GM18909 (cell line): ENCODE measurements around the gene EIF1.

Source experiments
- ATAC-seq: cut with Tn5 transposase; IDR thresholded peaks from one replicate; pipeline ENCODE4 v1.9.1; 2021; ENCODE audit warnings: mild to moderate bottlenecking; ENCODE audit not compliant: unreplicated experiment, poor library complexity

The EIF1 gene

DNA sequence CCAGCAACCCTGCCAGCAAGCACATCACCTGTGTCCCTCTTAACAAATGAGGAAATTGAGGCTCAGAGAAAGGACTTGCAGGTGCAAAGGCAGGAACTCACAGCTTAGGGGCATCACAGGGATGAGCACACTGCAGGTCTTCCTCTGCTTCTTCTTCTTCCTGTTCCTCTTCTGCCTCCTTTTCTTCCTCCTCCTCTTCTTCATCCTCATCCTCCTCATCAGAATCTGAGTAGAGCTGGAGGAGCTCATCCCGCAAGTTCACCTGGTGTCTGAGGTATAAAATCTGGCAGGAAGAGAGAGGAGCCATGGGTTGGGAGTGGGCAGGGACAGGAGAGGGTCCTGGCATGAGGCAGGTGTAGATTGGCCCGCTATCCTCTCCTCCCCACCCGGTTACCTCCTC lies 43.2 kb downstream of the EIF1 start:
- no peak for ATAC-seq

DNA sequence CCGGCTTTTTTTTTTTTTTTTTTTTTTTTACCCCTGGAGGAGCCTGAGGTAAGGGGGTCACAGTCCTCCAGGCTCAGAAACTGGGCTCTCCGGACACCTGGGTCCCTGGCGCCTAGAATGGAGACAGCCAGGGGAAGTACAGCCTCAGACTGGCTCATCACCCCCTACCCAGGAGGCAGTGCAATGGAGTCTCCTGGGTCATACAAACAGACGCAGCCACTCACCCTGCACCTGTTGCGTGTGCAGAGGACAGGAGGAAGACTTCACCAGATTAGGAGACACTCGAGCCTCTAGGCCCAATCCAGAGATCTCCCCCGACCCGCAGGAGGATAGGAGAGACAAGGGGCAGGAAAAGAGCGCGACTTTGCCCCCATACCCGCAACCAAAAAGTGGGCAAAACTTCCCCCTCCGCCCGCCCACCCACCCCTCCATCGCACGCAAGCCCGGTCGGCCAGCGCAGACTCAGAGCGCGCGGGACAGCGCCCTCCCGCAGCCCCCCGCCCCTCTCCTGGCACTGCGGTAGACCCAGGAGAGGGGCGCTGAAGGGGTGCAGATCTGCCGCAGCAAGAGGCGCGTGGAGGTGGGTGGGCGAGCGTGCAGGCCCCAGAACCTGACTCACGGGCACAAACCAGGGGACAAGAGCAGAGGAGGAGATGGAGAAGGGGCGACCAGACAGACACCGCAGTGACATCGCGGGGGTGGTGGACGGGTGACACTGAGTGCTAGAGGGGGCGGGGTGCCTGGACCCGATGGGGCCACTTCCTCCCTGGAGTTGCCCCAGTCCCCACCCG lies 44.9 kb downstream of the EIF1 start:
- no peak for ATAC-seq

DNA sequence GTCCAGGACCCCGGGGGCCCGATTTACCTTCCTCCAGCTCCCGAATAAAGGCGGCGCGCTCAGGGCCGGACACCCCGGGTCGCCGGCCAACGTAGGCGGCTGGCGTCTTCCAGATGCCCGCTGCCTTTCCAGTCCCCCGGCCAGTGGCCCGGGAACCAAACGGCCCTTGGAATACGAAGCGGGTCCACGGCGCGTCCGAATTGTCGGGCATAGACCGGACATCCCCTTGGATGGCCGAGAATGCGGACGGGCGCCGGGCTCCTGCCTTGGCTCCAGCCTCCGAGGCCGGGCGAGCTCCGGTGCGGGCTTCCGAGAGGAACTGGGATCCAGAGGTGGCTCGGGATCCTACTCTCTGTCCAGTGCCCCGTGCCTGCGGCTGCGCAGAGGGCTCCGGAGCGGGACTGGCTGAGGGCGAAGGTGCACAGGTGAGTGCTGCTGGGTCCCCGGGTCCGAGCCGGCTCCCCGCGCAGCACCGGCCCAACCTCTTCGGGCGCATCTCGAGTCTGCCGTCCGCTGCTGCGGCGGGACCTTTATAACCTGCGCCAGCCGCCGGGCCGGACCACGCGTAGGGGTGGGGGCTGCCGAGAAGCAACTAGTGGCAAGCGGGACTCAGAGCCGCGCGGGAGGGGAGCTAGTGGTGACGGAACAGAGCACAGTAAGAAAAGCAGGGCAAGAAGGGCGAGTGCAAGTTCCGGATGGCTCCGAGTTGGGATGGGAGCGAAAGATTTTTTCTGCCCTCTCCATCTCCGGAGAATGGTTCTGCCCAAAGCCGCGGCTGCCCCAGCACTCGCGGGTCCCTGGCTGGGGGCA lies 45.7 kb downstream of the EIF1 start, which contains the start of gene HAP1:
Gene HAP1, minus strand, starts transcription at position 505 of the 810 bp plus-strand sequence. Its CDS starts 9 bp downstream, at position 496.
- no peak for ATAC-seq

DNA sequence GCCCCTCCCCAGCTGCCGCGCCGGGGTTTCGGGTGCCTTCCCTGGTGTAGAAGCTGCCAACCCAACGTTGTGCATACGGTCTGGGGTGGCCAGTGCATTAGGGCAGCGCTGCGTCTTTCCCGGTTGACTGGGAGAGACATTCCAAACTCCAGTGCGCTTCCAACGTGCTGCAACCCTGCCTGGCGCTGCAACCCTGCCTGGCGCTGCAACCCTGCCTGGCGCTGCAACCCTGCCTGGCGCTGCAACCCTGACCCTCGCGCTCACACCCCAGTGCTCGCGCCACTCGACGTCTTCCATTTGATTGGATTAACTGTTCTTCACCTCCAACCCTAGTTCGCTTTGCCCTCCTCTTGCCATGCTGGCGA lies 46.2 kb downstream of the EIF1 start:
- ATAC-seq, result no peak

DNA sequence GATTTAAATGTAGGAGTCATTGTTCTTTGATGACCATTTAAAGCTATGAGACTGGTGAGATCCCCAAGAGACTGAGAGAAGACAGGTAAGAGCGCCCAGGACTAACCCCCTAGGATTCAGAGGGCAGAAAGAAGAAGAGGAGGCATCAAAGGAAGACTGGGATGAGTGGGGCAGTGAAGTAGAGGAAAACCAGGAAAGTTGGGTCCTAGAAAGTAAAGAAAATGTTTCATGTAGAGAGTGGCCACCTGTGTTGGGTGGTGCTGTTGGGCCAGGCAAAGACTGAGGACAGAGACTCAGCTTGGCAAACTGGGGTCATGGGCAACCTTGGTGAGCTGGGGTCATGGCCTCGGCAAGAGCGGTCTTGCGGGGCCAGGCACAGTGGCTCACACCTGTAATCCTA lies 47.1 kb downstream of the EIF1 start:
- no peak for ATAC-seq

DNA sequence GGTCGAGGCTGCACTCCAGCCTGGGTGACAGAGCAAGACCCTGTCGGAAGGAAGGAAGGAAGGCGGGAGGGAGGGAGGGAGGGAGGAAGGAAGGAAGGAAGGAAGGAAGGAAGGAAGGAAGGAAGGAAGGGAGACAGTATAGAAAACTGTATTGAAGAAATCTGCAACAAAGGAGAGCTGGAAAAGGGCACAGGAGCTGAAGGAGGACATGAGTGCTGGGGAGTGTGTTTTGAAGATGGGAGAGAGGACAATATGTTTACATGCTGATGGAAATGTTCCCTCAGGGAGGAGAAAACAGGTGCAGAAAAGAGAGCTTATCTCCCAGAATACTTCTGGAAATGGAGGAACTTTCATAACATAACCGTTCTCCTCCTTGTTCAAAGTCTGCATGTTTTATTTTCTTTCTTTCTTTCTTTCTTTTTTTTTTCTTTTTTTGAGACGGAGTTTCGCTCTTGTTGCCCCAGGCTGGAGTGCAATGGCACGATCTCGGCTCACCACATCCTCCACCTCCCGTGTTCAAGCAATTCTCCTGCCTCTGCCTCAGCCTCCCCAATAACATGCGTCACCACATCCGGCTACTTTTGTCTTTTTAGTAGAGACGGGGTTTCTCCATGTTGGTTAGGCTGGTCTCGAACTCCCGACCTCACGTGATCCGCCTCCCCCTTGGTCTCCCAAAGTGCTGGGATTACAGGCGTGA lies 48.4 kb downstream of the EIF1 start:
- no peak for ATAC-seq

DNA sequence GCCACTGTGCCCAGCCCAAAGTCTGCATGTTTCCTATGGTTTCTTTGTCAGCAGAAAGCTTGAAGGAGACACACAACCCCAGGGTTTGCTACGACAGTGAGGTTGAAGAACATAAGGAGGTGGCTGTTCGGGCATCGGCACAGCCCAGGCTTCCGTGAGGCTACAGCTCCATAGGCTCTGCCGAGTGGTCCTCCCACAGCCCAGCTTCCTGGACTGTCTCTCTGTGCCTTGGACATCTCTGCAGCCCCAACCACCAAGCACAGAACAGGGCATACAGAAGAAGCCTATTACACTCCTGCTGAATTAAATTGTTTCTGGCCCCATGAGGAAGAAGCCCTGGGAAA lies 49.0 kb downstream of the EIF1 start:
- no peak for ATAC-seq

DNA sequence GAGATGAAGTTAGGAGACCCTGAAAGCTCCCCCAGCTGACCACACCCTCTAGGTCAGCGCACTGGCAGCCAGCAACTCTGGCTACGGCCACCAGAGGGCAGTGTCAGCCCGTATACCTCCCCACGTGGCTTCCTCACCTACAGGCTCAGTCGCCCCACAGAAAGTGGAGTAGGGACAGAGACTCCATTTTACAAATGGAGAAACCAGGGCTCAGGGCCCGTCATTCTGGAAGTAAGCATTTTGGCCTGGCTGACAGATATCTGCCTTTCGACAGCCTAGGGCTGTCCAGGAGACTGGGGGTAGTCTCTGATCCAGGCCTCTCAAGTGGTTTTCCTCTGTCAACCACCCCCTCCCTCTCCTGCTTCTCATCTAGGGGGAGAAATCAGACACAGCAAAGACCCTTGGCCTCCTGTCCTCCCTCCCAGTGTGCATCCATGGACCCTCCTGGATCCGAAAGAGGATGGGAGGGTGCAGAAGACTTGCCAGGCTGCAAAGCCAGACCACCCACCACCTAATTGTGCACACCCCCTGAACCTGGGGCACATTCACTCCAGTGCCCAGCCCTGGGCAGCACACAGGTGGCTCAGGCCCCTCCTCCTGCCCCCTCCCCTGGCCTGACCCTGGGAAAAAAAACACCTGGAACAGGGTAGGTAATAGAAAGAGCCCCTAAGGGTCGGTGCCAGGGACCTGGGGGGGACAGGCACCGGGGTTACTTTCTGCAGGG lies 49.6 kb downstream of the EIF1 start:
- ATAC-seq, result peak; percentile 60

DNA sequence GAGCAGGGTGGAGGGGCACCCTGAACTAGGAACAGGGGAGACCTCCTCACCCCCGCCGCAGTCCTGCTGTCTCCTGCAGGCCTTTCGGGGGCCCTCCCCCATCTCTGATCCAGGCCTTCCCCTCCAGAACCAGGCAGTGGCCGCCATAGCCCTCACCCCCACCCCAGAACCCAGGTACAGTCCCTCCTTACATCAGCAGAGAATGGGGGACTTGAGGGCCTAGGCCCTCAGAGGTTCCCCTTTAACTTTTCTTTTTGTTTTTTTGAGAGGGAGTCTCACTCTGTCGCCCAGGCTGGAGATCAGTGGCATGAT lies 50.1 kb downstream of the EIF1 start:
- no peak for ATAC-seq

DNA sequence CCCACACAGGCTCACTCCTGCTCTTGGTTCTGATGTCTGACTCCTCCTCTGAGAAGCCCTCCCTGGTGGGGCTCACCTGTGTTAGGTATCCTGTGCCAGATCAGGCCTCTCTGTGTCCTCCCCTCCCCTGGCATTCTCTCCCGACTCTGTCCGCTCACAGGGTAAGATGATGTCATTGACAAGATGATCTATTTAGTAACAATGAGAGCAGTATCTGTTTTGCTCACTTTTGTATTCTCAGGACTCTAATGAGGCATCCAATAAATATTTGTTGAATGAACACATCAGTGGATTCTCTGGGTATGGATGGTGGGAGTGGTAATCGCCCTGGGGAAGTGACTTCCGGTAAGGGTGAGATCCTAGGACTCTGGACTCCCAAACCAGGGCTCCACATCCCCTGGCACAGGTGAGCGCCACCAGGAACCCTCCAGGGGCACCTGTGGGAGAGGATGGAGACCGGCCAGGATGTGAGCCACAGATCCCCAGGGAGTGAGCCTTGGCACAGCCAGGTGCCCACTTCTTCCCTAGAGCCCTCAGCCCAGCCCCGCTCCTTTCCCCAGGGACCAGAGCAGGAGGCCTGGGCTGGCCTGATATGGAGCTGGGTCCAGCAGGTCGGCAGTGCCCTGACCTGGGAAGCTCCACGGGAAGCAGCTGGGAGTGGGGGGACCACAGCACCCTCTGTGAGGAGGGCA lies 51.1 kb downstream of the EIF1 start:
- ATAC-seq, result no peak

DNA sequence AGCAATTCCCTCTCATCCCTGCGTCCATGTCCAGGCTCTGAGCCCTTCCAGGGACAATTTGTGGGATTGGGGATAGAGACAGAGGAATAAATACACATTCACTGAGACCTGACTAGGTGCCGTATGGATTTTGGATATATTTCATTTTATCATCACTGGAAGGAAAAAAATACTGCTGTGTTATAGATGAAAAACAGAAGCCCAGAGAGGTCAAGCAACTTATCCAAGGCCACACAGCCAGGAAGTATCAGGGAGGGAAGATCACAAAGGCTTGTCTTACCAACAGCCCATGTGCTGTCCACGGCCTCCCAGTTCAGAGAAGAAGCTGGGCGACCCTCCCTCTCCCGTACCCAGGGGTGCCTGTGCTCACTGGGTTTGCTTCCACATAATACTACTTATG lies 51.8 kb downstream of the EIF1 start:
- no peak for ATAC-seq

DNA sequence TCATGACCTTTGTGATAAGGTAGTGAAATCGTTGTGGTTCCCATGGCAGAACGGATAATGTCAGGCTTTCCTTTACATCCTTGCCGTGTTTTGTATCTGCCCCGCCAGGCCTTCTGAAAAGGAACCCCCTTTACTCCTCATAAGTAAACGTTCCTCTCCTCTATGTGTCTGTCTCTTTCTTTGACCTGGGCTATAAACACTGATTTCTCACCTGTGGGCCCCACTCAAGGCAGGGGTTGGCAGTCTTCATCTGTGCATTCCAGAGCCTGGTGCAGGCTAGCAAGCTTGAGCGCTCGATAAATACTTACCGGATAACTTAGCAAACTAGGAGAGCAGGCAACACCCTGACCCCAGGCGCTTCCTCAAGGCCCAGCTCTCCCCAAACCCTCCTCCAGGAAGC lies 53.0 kb downstream of the EIF1 start:
- no peak for ATAC-seq
